Camera-type eye (tissue), 1 donor: ENCODE results near the gene ZBTB46. TPM values are rescaled to one million over a fixed set of nuclear protein-coding genes. Genes with fewer than 3 reads are reported as not detected.

Source experiments
- total RNA-seq: library from RNA; depleted of rRNA; stranded (reverse); fragments of >200 nt; gene quantifications from one replicate; pipeline ENCODE4 v1.2.3, GENCODE V29; 2014

Gene ZBTB46, protein sequence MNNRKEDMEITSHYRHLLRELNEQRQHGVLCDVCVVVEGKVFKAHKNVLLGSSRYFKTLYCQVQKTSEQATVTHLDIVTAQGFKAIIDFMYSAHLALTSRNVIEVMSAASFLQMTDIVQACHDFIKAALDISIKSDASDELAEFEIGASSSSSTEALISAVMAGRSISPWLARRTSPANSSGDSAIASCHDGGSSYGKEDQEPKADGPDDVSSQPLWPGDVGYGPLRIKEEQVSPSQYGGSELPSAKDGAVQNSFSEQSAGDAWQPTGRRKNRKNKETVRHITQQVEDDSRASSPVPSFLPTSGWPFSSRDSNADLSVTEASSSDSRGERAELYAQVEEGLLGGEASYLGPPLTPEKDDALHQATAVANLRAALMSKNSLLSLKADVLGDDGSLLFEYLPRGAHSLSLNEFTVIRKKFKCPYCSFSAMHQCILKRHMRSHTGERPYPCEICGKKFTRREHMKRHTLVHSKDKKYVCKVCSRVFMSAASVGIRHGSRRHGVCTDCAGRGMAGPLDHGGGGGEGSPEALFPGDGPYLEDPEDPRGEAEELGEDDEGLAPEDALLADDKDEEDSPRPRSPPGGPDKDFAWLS
- 12.1 TPM for total RNA-seq

DNA sequence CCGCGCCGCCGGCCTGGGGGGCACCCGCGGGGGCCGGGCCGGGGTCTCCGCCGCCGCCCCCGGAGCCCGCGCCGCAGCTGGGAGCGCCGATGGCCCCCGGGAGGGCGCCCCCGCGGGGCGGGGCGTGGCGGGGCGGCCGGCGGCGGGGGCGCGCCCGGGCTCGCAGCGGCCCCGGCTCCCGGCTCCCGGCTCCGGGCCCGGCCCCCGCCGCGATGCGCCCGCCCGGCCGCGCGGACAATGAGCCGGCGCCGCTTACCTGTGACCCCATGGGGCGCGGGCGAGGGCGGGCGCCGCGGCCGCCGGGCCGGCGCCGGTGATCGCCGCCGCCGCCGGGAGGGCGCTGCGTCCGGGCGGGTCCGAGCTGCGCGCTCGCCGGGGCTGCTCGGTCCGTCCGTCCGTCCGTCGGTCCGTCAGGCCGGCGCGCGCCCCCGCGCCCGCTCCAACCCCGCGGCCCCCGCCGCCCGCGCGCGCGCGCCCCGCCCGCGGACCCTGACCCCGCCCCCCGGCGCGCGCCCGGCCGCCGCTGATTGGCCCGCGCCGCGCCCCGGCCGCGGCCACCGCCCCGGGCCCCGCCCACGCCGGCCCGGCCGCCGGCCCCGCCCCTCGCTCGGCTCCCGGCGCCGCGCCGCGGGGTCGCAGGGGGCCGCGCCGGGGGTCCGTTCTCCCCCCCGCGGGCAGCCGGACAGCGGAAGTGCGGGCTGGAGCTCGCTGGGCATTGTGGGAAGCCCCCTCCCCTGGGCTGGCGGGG is at the start of gene ZBTB46:
Gene ZBTB46, minus strand, starts transcription at position 424 of the 748 bp plus-strand sequence. CDS start 40,507 bp downstream, outside the sequence.

DNA sequence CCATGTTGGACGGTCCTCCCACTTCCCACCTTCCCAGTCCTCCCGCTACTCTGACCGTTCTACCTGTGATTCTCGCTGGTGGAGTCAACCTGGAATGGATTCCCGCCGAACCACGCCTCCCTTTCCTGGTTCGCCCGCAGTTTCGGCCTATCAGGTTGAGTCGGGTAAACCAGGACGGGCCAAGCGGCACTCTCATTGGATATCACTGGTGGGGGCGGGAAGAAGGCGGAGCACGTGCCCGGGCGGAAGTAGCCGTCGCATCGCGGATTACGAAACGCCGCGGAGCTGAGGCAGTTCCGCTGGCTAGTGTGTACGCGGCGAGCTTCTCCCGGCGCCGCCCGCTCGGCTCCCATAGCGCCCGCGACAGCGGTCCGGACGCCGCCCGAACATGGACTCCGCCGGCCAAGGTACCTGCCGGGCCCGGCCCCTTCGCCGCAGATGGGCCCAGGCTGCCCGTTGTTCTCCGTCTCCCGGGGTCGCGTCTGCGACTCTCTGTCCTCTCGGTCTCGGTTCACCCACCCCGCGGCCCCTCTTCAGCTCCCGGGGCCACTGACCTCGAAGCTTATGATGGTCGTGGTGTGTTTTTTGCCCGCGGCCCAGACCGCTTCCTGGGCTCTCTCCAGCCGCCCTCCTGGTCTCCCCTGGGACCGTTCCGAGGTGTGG is 34.0 kb upstream of the ZBTB46 start, which contains the start of gene TPD52L2:
Gene TPD52L2, plus strand, starts transcription at position 293 of the 663 bp plus-strand sequence. Its CDS starts 96 bp downstream, at position 389.

DNA sequence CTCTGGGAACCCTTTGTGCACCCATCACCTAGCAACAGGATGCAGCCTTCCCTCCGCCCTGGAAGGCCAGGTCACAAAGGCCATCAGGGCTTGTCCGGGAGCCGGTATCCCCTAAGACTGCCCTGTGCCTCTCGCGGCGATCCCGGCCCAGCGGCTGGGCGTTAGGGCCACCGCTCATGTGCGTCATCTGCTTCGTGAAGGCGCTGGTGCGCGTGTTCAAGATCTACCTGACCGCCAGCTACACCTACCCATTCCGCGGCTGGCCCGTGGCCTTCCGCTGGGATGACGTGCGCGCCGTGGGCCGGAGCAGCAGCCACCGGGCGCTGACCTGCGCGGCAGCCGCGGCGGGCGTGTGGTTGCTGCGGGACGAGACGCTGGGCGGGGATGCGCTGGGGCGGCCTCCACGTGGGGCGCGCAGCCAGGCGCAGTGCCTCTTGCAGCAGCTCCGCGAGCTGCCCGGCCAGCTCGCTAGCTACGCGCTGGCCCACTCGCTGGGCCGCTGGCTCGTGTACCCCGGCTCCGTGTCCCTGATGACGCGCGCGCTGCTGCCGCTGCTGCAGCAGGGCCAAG is 30.4 kb upstream of the ZBTB46 start, which contains the start of gene ABHD16B:
Gene ABHD16B, plus strand, starts transcription at position 134 of the 570 bp plus-strand sequence. Its CDS starts 43 bp downstream, at position 177.

DNA sequence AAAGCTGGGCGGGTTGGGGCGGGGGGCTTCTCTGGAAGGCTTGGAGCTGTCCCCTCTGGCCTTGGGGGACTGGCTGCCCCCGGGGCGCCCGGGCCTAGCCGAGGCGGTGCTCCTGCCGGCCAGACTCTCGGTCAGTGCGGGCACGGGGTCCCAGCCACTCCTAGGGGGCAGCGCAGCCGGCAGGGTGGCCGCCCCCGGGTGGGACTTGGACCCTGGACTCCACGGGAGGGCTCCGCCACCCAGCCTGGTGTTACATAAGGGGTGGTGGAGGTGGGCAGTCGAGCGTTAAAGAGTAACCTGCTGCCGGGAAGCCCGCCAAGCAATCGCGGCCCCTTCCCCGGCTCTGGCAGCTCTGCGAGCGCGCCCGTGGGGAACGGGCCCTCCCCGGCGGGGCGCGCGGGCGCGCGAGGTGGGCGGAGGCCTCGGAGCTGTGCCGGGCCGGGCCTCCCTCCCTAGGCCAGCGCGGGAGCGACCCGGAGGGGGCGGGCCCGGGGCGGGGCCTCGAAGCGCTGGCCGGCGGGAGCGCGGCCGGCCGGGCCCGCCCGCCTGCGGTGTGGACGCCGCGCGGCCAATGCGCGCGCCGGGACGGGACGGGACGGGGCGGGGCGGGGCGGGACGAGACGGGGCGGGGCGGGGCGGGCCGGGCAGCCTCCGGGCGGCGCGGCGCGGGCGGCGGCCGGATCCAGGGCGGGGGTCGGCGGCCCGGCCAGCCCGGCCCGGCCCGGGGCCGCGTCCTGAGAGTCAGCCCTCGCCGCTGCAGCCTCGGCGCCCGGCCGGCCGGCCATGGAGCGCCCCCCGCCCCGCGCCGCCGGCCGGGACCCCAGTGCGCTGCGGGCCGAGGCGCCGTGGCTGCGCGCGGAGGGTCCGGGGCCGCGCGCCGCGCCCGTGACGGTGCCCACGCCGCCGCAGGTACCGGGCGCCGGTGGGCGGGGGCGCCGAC is 91.7 kb downstream of the ZBTB46 start, which contains the start of gene SLC2A4RG:
Gene SLC2A4RG, plus strand, starts transcription at position 647 of the 940 bp plus-strand sequence. Its CDS starts 137 bp downstream, at position 784.

DNA sequence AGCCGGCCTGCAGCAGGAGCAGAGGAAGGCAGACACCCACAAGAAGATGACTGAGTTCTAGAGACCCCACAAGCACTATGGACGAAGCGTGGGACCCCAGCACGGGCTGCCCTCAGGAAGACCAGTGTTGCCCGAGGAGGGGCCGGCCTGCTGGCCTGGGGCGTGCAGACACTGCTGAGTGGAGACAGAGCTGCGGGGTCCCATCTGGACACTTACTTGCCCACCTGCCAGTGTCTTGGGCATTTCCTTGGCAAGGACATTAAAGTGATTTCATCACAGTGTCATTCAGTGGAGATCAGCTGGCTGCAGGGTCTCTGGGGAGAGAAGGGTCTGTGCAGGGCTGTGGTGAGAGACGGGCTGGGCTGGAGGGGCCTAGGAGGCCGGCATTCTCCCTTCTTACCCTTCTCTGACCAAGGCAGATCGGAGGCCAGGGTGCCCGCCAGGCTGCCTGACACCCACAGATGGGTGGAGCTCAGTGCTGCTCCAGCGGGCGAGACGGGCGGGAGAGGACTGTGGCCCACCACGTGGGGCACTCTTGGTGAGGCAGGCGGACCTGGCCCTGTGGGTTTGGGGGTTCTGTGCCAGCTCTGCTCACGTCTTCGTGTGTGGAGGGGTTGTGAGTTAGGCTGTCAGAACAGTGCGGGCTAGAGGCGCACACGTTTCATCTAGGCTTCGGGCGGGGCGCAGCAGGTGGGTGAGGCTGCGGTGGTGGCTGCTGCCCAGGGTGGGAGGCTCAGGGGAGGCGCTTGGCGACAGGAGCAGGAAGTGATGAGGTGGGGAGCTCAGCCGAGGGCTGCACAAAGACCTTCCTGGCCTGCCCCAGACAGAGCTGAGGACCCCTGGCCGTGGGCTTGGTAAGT is 95.0 kb downstream of the ZBTB46 start, which contains the start of gene LIME1:
Gene LIME1, plus strand, starts transcription at position 806 of the 860 bp plus-strand sequence. CDS start 886 bp downstream, outside the sequence.

DNA sequence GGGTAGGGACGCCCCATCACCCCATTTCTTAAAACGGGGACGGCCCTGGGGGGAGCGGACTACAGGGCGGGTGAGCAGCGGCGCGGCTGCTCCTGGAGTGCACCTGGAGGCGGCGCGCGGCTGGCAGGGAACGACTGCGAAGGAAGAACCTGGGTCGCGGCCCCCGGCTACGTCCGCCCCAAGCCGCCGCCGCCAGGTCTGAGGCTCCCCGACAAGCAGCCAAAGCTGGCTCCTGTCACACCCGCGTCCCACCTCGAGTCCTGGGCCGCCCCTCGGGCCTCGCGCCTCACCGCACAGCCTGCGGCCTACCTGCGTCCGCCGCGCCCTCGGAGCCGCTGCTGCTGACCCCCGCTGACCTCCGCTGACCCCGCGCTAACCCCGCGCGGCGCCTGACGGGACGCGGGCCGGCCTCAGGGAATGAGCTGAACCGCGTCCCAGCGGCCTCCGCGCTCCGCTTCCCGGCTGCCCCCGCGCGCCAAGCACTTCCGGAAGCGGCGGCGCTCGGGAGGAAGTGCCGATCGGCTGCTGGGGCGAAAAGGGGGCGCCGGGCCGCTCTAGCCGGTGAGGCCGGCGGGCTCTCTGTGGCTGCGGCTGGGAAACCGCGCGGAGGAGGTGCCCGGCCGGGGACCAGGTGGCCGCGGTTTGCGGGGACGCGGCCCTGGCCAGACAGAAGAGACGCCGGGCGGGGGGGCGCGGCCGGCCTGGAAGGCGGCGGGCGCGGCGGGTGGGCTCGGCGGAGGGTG is 123.3 kb downstream of the ZBTB46 start, which contains the start of the genes ARFRP1 and ZGPAT:
Gene ARFRP1, minus strand, starts transcription at position 419 of the 743 bp plus-strand sequence. CDS start 885 bp downstream, outside the sequence.
Gene ZGPAT, plus strand, starts transcription at position 482 of the 743 bp plus-strand sequence. CDS start 542 bp downstream, outside the sequence.

DNA sequence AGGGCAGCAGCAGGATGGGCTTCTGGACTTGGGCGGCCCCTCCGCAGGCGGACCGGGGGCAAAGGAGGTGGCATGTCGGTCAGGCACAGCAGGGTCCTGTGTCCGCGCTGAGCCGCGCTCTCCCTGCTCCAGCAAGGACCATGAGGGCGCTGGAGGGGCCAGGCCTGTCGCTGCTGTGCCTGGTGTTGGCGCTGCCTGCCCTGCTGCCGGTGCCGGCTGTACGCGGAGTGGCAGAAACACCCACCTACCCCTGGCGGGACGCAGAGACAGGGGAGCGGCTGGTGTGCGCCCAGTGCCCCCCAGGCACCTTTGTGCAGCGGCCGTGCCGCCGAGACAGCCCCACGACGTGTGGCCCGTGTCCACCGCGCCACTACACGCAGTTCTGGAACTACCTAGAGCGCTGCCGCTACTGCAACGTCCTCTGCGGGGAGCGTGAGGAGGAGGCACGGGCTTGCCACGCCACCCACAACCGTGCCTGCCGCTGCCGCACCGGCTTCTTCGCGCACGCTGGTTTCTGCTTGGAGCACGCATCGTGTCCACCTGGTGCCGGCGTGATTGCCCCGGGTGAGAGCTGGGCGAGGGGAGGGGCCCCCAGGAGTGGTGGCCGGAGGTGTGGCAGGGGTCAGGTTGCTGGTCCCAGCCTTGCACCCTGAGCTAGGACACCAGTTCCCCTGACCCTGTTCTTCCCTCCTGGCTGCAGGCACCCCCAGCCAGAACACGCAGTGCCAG is 134.3 kb downstream of the ZBTB46 start, which contains the start of gene TNFRSF6B:
Gene TNFRSF6B, plus strand, starts transcription at position 25 of the 729 bp plus-strand sequence. Its CDS starts 116 bp downstream, at position 141.

Other genes with a start within 250 kb of the ZBTB46 start
- 10.9 TPM for gene GMEB2, start 204.2 kb downstream of the ZBTB46 start, total RNA-seq
- 51.6 TPM for gene STMN3, start 177.8 kb downstream of the ZBTB46 start, total RNA-seq
- gene RTEL1, start 173.0 kb downstream of the ZBTB46 start, total RNA-seq: 51.3 TPM
- 5.4 TPM for gene TNFRSF6B, start 134.6 kb downstream of the ZBTB46 start, total RNA-seq
- gene ARFRP1, start 123.3 kb downstream of the ZBTB46 start, total RNA-seq: 39.7 TPM
- 31.1 TPM for gene ZGPAT, start 123.2 kb downstream of the ZBTB46 start, total RNA-seq
- 16.5 TPM for gene LIME1, start 94.6 kb downstream of the ZBTB46 start, total RNA-seq
- 32.0 TPM for gene SLC2A4RG, start 91.5 kb downstream of the ZBTB46 start, total RNA-seq
- gene ABHD16B, start 30.2 kb upstream of the ZBTB46 start, total RNA-seq: not detected
- 69.2 TPM for gene TPD52L2, start 34.0 kb upstream of the ZBTB46 start, total RNA-seq
- 55.5 TPM for gene DNAJC5, start 63.9 kb upstream of the ZBTB46 start, total RNA-seq
- gene UCKL1, start 125.2 kb upstream of the ZBTB46 start, total RNA-seq: 44.6 TPM
- 19.7 TPM for gene ZNF512B, start 138.7 kb upstream of the ZBTB46 start, total RNA-seq
- 8.9 TPM for gene SAMD10, start 148.4 kb upstream of the ZBTB46 start, total RNA-seq
- 80.9 TPM for gene PRPF6, start 149.9 kb upstream of the ZBTB46 start, total RNA-seq
- 1.0 TPM for gene C20orf204, start 204.9 kb upstream of the ZBTB46 start, total RNA-seq
- 7.1 TPM for gene SOX18, start 218.4 kb upstream of the ZBTB46 start, total RNA-seq
- gene TCEA2, start 231.9 kb upstream of the ZBTB46 start, total RNA-seq: 41.7 TPM
- gene RGS19, start 248.3 kb upstream of the ZBTB46 start, total RNA-seq: 6.3 TPM
- gene OPRL1, start 248.8 kb upstream of the ZBTB46 start, total RNA-seq: 3.5 TPM